Measurements from ENCODE around the gene SFXN2. TPM values are rescaled to one million over a fixed set of nuclear protein-coding genes. Genes with fewer than 3 reads are reported as not detected.

SFXN2 gene
- total RNA-seq, 2 experiments from 2014 or later, result 6.4 to 7.6 TPM

- intact Hi-C loops (cut with DNase I, micrococcal nuclease), result loop anchor here in 1 of 2 experiments (5.0 kb wide), 1 partner anchor 33 kb away; the partner anchor contains the start of genes ARL3 and SFXN2
- Histone ChIP-seq H3K27me3 (ENCODE audit: control insufficient read depth in 1 of 2, insufficient read depth in 2 of 2, low read length in 2 of 2) (no peaks in the 10 kb centered on the region), H3K36me3 (ENCODE audit: insufficient read depth, low read length) (no peaks in the 10 kb centered on the region), H3K4me1 (ENCODE audit: insufficient read depth, low read length) (peaks cover 55% of the 10 kb centered on the region), H3K27ac (ENCODE audit: low read depth in 1 of 2, low read length in 2 of 2) (no peak overlapping the region), H3K4me3 (ENCODE audit: low read length) (no peak overlapping the region), H3K9me3 (ENCODE audit: control insufficient read depth in 1 of 2, insufficient read depth in 1 of 2, low read length in 2 of 2) (no peaks in the 10 kb centered on the region)
- peaks cover 67% of the 10 kb centered on the region for H3K4me1 Mint-ChIP-seq (ENCODE audit: low read depth)
- ChIA-PET CTCF (interaction anchor here (1.3 to 2.0 kb wide), 2 partner anchors 34 to 36 kb away, joined by 4 to 5 read pairs; partner anchors contain the start of genes ARL3 and SFXN2), POLR2A (interaction anchor here (1.2 to 7.3 kb wide), 3 partner anchors 18 to 35 kb away, joined by 3 to 134 read pairs (median 5); partner anchors contain the start of genes ARL3, SFXN2 and TRIM8)
- peak overlapping the region; percentile 49 for H3K27ac Mint-ChIP-seq
- peak overlapping the region; percentile 30 for H3K4me3 Mint-ChIP-seq
- H3K9me3 Mint-ChIP-seq, result no peaks in the 10 kb centered on the region
- no peak for TF ChIP-seq CTCF (IDR thresholded peaks at IDR 0.05)
- DNase-seq (peak in 3 of 14 experiments; percentile 28 to 49 (median 41)), ATAC-seq (ENCODE audit: poor library complexity) (no peak)
- H3K36me3 Mint-ChIP-seq (ENCODE audit: low read depth), result peaks cover 11% of the 10 kb centered on the region
- H3K27me3 Mint-ChIP-seq, result no peaks in the 10 kb centered on the region
These were observed 35.6 kb upstream of the SFXN2 start for GRCh38 chr10:102678842-102679289.

- CTCF ChIA-PET, result interaction anchor here (1.3 to 2.0 kb wide), 2 partner anchors 35 kb away, joined by 4 to 5 read pairs; partner anchors contain the start of genes ARL3 and SFXN2
- Mint-ChIP-seq H3K4me3 (no peak overlapping the region), H3K27ac (no peak overlapping the region), H3K9me3 (no peaks in the 10 kb centered on the region), H3K36me3 (ENCODE audit: low read depth) (peaks cover 11% of the 10 kb centered on the region), H3K4me1 (ENCODE audit: low read depth) (peaks cover 60% of the 10 kb centered on the region), H3K27me3 (no peaks in the 10 kb centered on the region)
- Histone ChIP-seq H3K27ac (ENCODE audit: low read depth in 1 of 2, low read length in 2 of 2) (no peak overlapping the region), H3K27me3 (ENCODE audit: control insufficient read depth in 1 of 2, insufficient read depth in 2 of 2, low read length in 2 of 2) (no peaks in the 10 kb centered on the region), H3K9me3 (ENCODE audit: control insufficient read depth in 1 of 2, insufficient read depth in 1 of 2, low read length in 2 of 2) (no peaks in the 10 kb centered on the region), H3K4me3 (ENCODE audit: low read length) (no peak overlapping the region), H3K36me3 (ENCODE audit: insufficient read depth, low read length) (peaks cover 3% of the 10 kb centered on the region), H3K4me1 (ENCODE audit: insufficient read depth, low read length) (peaks cover 48% of the 10 kb centered on the region)
- no peak for ATAC-seq (ENCODE audit: poor library complexity)
- intact Hi-C loops (cut with DNase I, micrococcal nuclease), result loop anchor here in 1 of 2 experiments (5.0 kb wide), 1 partner anchor 33 kb away; the partner anchor contains the start of genes ARL3 and SFXN2
- no peak for DNase-seq
- POLR2A ChIA-PET, result interaction anchor here (1.0 to 1.4 kb wide), 2 partner anchors 19 to 33 kb away, joined by 3 to 5 read pairs; no protein-coding TSS in a partner anchor
- no peak for TF ChIP-seq CTCF (IDR thresholded peaks at IDR 0.05)
These were observed 34.8 kb upstream of the SFXN2 start for GRCh38 chr10:102679596-102679995.

- TF ChIP-seq CTCF (IDR thresholded peaks at IDR 0.05), result no peak
- H3K4me3 Mint-ChIP-seq, result no peak overlapping the region
- H3K27ac ChIP-seq (ENCODE audit: low read depth in 1 of 2, low read length in 2 of 2), result no peak overlapping the region
- no peak overlapping the region for H3K4me3 ChIP-seq (ENCODE audit: low read length)
- peaks cover 17% of the 10 kb centered on the region for H3K36me3 Mint-ChIP-seq (ENCODE audit: low read depth)
- CTCF ChIA-PET, result interaction anchor here (0.8 kb wide), 1 partner anchor 37 kb away, joined by 3 read pairs; the partner anchor contains the start of gene TRIM8
- ATAC-seq (ENCODE audit: poor library complexity) (no peak), DNase-seq (no peak)
- intact Hi-C loops (cut with DNase I, micrococcal nuclease), result no loop called here
- no peak overlapping the region for H3K27ac Mint-ChIP-seq
- POLR2A ChIA-PET, result interaction anchor here (1.2 kb wide), 1 partner anchor 37 kb away, joined by 3 read pairs; no protein-coding TSS in a partner anchor
- H3K9me3 Mint-ChIP-seq, result no peaks in the 10 kb centered on the region
- no peaks in the 10 kb centered on the region for H3K27me3 Mint-ChIP-seq
- peaks cover 39% of the 10 kb centered on the region for H3K4me1 Mint-ChIP-seq (ENCODE audit: low read depth)
- no peaks in the 10 kb centered on the region for H3K27me3 ChIP-seq (ENCODE audit: control insufficient read depth in 1 of 2, insufficient read depth in 2 of 2, low read length in 2 of 2)
- no peaks in the 10 kb centered on the region for H3K9me3 ChIP-seq (ENCODE audit: control insufficient read depth in 1 of 2, insufficient read depth in 1 of 2, low read length in 2 of 2)
- peaks cover 27% of the 10 kb centered on the region for H3K4me1 ChIP-seq (ENCODE audit: insufficient read depth, low read length)
- H3K36me3 ChIP-seq (ENCODE audit: insufficient read depth, low read length), result peaks cover 5% of the 10 kb centered on the region
These were observed 32.7 kb upstream of the SFXN2 start for GRCh38 chr10:102681696-102682095.

Measured in CD4-positive, alpha-beta T cell (primary cell).